Medulla oblongata (tissue), 1 donor: ENCODE results near the gene LY6G5C.

Experiments
- DNase-seq: peaks from one replicate; pipeline ENCODE4 v3.0.0-alpha.2; 2015; ENCODE audit errors: extremely low spot score

LY6G5C gene

DNA sequence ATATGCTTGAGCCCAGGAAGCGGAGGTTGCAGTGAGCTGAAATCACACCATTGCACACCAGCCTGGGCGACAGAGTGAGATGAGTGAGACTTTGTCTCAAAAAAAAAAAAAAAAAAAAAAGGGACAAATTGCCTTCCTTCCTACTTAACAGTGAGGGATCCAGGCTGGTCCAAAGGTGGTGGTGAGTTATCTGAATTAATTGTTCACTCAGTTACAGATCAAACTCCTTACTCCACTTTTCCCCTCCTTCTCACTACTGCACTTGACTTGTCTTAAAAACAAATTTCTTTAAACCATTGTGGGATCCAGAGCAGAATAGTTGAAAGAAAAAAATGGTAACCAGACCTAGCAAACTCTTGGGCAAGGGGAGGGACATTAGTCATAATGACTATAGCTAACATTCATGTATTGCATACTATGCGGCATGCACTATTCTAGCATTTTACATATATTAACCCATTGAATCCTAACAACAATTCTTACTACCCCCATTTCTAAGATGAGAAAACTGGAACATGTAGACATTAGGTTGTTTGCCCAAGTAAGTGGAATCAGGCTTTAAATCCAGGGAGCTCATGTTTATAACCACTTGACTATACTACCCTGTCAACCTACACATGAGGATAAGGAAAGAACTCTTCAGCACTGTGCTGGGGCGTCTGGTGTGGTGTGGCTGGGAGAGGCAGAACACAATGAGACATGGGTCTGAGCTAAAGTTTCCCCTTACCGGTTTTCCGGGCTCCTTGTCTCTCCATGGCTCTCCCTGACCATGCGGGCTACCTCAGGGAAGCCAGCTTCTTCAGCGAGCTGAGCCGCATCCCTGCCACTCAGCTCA lies 17.5 kb downstream of the LY6G5C start:
- DNase-seq: no peak

DNA sequence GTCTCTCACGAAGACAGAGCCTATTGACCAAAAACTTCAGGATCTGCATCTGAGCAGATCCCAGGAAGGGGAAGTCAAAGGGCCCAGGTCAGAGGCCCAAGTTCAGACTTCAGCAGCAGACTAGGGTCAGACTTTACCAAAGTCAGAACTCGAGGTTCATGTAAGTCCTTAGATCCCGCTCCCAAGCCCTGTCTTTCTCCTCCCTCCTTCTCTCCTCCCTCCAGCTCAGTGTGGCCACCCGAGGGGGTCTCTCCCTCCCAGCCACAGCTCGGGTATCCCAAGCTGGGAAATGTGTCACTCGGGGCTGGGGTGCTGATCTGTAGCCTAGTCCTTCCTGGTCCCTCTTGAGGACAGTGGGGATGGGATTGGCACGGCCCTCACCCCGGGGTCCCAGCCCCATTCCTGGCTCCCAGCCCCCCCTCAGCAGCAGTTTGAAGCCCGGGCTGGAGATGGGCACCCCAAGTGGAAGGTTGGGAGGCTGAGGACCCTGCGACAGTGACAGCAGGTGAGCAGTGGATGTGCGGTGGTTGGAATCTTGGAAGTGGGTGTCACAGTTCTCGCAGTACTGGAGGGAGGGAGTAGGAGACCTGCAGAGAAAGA lies 18.6 kb downstream of the LY6G5C start:
- no peak for DNase-seq

DNA sequence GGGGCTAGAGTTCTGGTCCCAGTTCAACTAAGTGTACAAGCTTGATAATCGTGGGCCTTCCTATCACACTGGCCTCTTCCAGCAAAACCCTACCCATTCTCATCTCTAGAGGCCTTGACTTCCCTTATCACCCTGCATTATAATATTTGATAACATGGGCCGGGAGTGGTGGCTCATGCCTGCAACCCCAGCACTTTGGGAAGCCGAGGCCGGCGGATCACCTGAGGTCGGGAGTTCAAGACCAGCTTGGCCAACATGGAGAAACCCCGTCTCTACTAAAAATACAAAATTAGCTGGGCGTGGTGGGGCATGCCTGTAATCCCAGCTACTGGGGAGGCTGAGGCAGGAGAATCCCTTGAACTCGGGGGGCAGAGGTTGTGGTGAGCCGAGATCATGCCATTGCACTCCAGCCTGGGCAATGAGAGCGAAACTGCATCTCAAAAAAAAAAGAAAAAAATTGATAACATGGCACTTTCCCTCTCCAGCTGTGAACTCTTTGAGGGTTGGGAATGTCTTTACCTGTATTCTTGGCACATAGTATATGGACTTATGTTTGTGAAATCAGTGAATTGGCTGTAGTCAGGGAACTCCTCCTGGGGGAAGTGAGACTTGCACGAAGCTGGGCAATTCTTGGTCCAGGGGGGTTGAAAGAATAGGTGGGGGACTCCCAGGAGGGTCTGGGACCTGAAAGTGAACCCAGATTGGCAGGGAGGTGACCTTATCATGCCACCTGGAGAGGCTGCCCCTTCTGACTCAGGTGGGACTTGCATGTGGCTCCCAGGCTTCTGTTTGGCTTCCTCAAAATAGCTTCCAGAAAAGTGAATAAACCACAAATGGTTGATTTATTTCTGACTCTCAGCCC lies 19.4 kb downstream of the LY6G5C start:
- DNase-seq: no peak

DNA sequence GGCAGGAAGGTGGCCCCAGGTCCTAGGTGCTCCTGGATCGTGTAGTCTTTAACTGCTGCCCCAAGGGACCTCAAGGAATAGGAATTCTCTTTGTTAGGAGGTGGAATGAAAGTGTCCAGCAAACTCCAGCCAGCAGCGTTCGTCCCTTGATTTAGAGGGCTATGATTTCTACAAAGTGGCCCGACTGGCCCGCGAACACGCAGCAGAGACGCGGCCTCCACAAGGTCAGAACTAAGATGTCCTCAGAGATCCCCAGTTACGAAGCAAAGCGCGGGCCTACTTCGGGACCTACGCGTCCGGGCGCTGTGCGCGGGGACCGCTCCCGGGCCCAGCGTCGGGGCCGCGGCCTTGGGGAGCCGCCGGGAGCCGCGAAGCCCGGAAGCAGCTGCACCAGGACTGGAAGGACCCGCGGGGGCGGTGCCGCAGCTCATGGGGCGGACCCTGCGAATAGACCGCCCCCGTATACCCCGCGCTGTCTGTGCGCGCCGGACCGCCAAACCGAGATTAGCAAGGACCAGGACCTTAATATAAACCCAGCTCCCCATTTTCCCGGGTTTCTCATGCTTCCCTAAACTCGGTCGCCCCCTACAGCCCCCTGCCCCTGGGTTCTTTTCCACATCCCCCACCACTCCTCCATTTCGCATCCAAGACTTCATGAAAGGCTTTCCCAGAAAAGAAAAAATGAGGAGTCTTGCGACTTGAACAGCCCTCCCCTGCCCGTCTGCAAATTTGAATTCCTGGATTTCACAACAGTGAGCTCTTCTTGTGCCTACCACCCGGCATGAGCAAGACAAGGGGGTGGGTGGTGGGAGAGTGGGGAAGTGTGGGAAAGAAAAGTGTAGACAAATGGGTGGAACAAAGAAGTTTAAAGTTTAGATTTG lies 20.2 kb downstream of the LY6G5C start, which contains the start of gene C6orf47:
Gene C6orf47 (minus strand): TSS at position 398 of the 881 bp plus-strand sequence. CDS start 831 bp downstream, outside the sequence.
- DNase-seq: peak; percentile 87

DNA sequence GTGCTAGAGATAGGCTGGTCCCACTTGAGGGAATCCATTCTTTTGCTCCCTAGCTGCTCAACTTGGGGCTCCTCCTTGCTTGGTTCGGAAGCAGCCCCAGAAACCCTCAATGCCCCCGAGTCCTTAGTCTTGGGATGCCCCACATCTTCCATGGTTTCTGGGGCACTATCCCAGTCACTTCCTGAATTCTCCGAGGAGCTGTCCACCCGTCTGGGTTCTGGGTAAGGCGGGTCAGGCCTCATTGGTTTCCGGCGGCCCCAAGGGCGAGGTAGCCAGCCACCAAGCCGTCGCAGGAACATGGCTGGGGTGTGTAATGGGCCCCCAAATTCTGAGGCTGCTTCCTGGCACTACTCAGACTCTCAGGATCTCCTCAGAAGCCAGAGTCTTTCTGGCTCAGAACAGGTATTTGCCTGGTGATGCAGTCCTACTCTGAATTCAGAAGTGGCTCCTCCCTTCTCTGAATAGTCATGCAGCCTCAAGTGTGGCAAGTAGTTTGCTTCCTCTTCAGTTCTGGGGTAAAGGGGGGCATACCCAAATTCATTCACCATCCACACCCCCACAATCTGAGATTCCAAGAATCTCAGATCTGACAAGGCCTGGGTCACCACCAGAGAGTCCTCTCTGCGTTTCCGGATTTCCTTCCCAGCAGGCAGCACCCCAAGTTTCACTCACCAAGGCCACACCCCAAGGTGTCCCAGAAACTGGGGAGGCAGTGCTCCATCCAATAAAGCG lies 21.1 kb downstream of the LY6G5C start:
- peak; percentile 26 for DNase-seq

DNA sequence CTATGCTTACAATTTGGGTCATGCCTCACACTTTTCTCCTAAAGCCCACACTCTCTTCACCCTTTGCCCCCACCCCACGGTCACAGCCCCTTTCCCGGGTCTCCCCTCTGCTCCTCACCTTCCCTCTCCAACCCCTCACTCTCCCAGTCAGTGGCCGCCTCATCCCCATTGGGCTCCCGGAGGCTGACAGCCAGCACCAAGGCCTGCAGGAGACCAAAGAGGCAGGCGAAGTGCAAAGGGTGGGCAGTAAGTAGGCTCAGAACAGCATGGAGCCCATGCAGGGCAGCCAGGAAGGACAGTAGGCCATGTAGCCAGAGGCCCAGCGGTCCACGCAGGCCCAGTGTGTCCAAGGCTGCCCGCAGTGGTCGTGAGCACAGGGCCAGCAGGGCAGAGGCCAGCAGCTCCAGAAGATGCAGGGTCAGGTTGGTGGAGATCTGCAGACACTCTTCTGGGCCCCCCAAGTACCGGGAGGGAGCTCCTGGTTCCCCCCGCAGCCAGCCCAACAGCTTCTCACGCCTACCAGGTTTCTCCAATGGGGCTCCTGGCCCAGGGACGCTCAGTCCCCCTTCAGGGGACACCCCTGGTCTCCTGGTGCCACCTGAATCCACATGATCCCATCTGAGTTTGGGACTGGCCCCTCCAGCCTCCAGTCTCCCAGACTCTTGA lies 21.8 kb downstream of the LY6G5C start:
- DNase-seq: no peak

DNA sequence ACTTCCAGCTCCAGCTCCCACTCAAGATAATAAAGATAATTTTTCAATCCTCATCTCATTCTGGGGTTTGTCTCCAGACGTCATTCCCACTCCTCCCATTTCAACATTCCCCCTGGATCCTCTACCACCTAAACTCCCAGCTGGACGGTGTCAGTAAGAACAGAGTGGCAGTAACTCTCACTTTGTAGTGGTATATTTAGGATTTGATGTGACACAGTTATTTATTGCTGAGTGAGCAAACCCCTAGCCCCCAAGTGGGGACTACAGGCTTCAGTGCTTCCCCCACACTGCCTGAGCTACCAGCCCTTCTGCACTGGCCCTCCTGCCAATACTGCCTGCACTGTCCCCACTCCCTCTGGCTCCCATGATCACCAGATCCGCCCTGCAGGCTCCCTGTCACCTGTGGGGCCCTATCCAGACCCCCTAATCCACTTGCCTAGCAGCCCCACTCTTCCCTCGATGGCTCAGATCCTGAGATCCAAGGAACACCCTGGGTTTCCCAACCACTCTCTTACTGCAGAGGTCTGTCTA lies 22.6 kb downstream of the LY6G5C start:
- no peak for DNase-seq

DNA sequence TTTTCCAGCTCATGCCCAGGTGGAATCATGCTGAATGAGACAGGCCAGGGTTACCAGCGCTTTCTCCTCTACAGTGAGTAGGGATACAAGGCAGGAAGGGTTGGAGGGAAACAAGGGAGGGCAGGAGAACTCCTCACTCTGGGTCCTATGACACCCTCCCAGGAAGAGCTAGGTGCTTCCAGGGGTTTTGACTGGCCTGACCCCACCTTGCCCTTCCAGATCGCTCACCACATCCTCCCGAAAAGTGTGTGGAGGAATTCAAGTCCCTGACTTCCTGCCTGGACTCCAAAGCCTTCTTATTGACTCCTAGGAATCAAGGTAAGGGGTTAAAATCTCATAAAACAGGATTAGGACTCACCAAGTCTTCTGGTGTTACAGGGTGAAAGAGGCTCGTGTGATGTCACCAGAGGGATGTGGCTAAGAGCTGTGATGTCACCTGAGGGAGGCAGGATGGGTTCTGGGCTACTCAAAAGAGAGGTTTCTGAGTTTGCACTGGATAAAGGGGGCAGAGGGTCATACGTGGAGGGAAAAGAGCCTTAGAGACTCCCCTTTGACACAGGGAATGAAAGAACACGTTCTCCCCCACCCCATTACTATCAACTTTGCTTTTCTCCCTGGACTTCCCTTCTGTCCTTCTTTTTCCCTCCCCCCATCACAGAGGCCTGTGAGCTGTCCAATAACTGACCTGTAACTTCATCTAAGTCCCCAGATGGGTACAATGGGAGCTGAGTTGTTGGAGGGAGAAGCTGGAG lies 23.3 kb downstream of the LY6G5C start:
- DNase-seq: no peak

DNA sequence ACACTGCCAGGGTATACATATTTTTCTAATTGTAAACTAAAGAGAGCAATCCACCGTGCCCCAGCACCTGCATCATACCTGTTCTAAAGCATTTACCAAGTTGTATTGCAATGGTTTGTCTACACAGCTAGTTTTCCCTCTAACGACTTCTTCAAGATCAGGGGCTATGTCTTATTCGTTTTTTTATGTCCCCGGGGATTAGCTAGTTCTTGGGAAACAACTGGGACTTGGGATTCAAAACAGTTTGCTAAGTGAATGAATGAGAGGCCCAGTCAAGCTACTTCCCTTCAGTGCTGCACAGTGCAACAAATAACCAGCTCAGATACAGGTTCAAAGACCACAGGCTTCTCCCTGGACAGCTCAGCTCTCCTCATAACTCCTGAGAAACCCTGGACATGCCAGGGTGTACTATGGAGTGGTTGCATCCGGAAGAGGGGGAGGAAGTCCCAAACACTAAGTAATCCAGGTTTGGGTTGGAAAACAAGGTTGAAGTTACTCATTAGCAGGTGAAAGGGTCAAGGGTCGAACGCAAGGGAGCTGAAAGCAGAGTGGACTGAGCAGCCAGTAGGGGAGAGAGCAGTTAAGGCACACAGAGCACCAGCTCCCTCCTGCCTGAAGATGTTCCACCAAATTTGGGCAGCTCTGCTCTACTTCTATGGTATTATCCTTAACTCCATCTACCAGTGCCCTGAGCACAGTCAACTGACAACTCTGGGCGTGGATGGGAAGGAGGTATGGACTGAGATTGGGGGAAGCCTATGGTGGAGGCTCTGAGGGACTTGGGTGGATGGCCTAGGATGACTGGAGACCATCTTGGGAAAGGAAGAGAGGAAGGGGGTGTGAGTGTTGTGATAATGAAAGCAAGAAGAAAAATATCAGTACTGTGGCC lies 25.3 kb downstream of the LY6G5C start, which contains the start of gene APOM:
Gene APOM (plus strand): TSS at position 546 of the 889 bp plus-strand sequence. CDS start 73 bp downstream, at position 619.
- DNase-seq: no peak

DNA sequence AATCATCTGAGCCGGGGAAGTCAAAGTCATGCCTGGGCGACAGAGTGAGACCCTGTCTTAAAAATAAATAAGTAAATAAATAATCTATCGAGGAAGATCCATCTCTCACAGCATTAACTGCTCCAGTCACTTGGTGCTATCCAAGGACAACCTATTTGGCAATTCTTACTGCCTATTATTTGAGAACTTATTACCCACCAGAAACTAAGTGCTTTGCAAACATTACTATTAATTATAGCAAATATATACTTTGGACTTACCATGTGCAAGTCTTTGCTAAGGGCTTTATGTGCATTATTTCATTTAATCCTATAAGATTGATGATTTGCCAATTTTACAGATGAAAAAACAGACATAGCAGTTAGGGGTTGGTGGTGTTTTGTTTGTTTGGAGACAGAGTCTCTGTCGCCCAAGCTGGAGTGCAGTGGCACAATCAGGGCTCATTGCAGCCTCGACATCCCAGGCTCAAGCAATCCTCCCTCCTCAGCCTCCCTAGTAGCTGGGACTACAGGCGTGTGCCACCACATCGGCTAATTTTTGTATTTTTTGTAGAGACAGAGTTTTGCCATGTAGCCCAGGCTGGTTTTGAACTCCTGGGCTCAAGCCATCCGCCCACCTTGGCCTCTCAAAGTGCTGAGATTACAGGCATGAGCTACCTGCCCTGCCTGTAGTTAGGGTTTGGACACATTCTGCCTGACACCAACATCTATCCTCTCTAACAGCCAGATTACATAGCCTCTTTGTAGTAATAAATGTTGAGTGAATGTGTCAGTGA lies 26.1 kb downstream of the LY6G5C start:
- no peak for DNase-seq

DNA sequence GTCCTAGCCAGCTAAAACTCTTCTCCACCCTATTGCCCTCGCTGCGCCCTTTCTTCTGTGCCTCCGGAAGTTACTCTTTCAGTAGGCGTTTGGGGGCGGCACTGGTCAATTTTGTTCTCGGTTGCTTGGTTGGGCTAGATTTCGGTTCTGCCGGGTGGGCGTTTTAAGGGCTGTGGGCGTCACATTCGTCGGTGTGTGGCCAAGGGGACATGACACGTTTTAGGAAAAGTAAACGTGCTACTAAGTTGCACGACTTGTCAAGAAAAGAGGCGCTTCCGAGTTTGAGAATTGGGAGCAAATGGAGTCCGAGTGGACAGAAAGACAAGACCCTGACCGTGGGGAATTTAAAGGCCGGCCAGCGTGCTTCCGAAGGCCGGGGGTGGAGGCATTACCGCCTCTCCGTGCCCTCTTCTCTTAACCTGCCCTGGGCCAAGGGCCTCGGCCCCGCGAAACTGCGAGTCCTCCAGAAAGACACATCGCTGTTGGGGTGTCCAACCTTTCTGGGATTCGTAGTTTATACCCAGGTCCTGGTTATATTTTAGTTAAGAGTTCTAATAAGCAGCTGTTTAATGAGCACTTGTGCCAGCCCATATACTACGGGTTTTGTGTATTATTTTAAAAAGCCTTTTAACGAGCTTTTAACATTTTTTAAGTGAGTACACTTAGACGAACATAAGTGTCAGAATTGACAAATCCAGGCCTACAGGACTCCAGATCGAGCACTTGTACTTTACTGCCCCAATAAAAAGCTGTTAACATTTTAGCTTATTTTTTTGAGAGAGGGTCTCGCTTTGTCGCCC lies 27.7 kb downstream of the LY6G5C start:
- DNase-seq: peak; percentile 95

DNA sequence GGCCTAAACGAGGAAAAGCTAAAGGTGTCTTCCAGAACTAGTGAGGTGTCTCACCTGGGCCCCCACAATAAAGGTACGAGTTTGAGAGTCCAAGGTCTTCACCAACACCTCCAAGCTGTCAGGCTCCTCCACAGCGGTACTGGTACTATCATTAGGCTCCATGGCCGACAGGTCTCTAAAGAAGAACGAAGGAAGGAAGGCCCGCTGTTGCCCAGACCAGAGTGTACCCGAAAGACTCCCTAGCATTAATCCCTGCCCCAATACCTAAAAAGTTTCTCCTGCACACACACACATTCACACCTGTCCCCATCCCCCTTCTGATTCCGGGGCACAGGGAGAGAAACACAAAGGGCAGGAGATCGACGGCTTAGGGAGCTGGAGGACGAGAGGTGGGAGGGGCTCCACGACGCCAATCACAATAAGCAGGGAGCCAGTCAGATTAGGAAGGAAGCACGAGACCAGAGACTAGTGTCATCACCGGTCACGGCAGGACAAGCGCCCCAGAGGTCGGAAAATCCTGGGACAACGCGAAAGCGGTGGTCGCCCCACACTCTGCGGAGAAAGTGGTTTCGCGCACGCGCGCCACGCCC lies 29.2 kb downstream of the LY6G5C start:
- DNase-seq: peak; percentile 75

DNA sequence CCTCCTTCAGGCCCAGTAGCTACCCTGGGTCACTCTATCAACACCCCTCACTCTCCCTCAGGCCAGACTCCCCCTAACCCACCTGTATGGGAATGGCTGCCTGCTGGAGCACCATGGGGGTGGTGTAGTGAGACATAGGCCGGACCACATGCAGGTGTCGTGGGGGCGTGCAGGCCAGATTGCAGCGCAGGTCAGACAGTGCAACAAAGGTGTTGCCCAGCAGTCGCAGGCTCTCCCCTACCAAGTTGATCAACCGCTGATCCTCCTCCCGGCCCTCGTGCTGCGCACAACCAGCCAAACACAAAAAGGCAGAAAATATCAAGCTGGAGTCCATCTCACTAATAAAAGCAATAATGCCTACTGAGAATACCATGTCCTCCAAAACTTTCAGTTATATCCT lies 35.5 kb downstream of the LY6G5C start:
- DNase-seq: no peak

DNA sequence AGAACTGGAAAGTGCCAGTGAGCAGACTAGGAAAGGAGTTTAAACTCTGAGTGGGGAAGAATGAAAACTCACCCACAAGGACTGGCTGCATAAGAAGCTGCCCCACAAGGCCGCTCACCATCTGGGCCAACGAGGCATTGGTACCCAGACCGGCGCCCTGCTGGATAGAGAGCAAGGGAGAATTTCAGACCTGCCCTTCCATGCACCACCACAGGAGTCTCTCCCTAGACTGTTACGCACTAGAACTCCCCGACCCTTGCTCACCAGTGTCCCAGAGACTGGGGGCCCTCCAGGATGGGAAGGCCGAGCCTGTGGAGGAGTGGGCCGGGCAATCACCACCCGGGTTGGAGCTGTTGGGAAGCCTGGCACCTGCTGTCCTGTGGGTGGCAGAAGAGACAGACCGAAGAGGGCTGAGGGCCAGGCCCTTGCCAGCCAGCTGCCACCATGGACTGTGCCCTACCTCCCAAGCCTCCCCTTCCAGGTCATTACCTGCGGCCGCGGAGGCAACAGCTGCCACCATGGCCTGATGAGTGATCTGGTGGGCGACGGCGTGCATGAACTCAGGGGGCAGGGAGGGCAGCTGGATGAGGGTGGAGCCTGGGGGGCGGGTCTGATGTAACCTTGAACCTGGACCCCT lies 36.9 kb downstream of the LY6G5C start:
- no peak for DNase-seq

DNA sequence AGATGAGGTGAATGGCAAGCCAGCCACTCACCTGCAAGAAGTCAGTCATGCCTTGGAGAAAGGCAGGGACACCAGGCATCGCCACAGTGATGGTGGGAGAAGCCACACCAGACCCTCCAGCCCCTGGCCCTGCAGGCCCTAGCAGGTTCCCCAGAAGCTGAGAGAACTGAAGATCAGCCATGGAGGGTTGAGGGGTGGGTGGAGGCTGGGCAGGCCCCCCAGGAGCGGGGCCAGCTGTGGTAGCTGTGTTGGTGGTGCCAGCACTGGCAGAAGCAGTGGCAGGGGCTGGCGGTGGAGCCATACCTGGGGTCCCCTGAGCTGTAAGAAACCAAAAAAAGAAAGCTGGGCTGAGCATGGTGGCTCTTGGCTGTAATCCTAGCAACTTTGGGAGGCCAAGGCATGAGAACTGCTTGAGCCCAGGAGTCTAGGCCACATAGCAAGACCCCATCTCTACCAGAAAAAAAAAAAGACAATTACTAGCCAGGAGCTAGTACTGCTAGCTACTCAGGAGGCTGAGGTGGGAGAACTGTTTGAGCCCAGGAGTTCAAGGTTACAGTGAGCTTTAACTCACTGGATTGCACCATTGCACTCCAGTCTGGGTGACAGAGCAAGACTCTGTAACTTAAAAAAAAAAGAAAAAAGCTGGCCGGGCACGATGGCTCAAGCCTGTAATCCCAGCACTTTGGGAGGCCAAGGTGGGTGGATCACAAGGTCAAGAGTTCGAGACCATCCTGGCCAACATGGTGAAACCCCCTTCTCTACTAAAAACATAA lies 37.9 kb downstream of the LY6G5C start:
- no peak for DNase-seq
